ENCODE data around the gene INTS6. TPM values are rescaled to one million over a fixed set of nuclear protein-coding genes. Genes with fewer than 3 reads are reported as not detected.
A peak's percentile ranks its signal among the peaks of the same experiment; 100 is the strongest.
"Not testable (repeated sequence)": the region's sequence is repeated elsewhere in the genome, so short reads cannot be mapped to it uniquely, and the experiment has no call there.

INTS6 gene
- polyA plus RNA-seq, 4 donors, result 33.7 to 38.2 (median 36.5) TPM

DNA sequence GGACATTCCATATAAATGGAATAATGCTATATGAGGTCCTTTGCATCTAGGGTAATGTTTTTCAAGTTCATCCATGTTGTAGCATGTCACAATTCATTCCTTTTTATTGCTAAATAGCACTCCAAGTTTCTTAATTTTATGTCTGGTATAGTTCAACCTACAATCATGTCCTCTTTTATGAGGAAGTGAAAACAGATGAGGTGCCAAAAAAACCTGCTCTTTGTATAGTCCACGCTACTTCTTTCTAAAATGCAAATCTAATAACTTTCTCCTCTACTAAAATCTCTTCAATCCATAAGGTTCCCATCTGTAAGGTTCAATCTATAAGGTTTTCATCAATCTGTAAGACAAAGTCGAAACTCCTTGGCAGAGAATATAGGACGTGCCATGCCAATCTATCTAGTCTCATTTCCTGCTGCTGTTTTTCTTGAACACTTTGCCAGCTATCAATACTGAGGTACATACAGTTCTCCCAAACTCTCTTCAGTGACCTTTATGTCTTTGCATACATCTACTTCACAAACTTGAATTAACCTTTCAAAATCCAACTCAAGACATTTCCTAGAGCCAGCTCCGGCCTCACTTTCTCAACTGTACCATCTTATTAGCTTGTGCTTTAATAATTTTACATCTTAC lies 33.7 kb downstream of the INTS6 start:
- no peak for DNase-seq (ENCODE audit: low read depth in 4 of 4, low spot score in 2 of 4)

DNA sequence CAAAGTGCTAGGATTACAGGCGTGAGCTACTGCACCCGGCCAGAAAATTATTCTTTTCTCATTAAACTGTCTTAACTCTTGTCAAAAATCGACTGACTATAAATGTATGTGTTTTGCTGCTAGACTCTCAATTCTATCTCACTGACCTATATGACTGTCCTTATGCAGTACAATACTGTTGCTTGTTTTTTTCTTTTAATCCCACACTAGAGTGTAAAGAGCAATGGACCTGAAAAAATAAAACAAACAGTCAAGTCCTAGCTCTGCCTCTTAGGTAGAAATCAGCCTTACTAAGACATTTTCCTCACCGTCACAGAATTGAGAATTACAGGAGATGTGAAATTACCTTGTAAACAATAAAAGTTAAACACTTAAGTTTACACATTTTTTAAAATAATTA lies 35.1 kb downstream of the INTS6 start:
- DNase-seq (ENCODE audit: low read depth in 4 of 4, low spot score in 2 of 4), result no peak

DNA sequence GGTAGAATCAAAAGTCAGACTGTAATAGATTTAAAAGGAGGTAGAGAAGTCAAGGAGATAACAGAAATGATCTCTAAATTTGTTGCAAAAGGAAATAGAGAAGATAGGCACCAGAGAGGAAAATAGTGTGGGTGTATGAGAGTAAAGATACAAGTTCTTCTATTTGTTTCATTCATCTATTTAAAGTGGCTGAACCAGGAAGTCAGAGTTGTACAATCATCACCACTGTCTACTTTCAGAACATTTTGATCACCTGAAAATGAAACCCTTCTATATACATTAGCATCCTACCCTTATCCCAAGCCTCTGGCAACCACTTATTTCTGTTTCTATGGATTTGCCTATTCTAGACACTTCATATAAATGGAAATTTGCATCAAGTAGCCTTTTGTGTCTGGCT lies 36.7 kb downstream of the INTS6 start:
- DNase-seq (ENCODE audit: low read depth in 4 of 4, low spot score in 2 of 4), result no peak

DNA sequence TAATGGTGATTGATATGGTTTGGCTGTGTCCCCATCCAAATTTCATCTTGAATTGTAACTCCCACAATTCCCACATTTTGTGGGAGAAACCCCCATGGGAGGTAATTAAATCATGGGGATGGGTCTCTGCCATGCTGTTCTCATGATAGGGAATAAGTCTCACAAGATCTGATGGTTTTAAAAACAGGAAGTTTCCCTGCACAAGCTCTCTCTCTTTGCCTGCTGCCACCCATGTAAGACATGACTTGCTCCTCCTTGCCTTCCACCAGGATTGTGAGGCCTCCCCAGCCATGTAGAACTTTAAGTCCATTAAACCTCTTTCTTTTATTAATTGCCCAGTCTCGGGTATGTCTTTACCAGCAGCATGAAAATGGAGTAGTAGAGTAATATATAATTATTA lies 37.5 kb downstream of the INTS6 start:
- not testable (repeated sequence) for DNase-seq (ENCODE audit: low read depth in 4 of 4, low spot score in 2 of 4)

DNA sequence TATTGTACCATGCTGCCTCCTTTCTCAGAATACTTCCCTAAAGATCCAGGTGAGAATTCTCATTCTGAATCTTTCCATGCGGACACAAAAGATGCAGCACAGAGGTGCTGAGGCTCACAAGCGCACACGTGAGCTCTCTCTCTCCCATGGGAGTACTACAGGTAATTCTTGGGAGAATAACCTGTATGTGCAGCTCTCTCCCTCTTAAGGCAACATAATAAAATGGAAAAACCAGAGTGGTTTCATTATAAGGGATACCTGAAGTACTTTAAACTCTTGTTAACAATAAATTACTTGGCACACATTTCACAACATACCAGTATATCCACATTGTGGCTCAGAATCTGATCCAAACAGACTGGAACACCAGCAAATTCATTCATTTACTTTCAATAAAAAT lies 40.4 kb downstream of the INTS6 start:
- DNase-seq (ENCODE audit: low read depth in 4 of 4, low spot score in 2 of 4), result no peak

DNA sequence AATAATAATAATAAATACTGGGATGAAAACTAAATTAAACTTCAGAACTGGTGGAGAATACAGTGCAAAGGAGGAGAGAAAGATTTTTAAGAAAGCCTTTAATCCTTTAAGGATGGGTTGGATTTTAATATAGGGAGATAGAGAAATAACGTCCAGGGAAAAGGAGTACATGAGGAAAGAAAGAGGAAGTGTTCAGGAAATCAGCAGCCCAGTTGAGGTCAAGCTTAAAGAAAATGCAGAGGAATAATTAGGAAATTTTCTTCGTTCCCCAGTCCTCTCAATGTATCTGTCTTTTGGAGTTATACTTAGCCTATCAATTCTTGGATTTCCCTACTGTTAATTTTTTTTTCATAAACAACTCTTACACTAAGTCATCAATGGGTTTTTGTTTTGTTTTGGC lies 47.7 kb downstream of the INTS6 start:
- no peak for DNase-seq (ENCODE audit: low read depth in 4 of 4, low spot score in 2 of 4)

DNA sequence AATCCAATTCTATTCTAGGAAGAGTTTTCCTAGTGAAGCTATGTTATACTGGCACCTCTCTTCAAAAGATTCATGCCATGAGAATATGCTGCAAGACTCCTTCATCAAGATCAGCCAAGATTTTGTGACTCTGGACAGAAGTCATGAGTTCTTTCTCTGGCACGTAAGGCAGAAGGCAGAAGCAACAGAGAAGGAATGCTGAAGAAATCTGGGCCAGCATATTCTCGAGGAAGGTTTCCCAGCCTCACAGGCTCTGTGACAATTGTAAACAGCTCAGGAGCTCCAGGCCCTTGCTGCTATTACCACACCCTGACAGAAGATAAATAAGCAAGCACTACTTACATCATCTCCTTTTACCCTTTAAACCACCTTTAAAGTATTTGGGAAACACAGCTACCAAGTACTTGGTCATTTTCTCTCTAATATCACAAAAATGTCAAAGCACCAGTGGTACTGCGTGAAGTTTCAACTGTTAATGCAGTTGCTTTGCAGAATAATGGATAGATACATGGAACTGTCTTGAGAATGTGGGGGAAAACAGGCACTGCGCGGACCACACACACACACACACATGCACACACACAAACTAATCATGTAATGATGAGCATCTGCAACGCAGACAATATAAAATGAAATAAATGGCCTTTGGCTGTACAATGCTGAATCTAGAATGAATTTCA lies 55.4 kb downstream of the INTS6 start:
- DNase-seq (ENCODE audit: low read depth in 4 of 4, low spot score in 2 of 4), result no peak

DNA sequence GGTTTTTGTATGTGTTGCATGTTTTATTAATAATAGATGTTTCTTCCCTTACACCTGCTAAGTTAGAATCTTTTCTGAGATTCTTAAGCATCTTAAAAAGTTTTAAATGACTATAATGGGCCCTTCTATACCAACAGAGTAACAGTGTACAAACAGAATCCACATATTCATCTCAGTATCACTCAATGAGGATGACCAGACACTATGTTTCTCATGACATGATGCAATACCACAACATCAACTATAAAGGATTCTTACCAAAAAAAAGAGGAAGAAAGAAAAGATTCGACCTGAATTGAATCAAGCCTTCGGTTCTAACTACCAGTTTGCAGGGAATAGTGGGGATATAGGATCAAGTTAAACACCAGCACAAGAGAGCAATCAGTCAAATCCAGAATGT lies 56.5 kb downstream of the INTS6 start:
- DNase-seq (ENCODE audit: low read depth in 4 of 4, low spot score in 2 of 4), result peak in 1 of 4 donors; percentile 9

DNA sequence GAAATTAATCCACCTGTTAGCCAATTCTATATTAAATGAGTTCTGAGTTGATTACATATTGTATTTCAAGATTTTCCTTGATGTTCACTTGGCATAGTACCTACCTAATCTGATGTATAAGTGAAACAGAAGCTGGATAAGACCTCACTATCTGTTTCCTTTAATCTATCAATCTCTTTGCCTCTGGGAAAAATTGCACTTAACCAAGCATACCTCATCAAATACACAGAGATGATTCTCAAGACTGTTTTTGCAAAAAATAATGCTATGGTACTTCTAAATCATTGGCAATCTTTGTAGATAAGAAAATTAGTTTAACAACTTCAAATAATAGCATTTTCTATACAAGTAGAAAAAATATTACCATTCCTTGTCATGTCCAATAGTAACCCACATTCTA lies 58.1 kb downstream of the INTS6 start:
- DNase-seq (ENCODE audit: low read depth in 4 of 4, low spot score in 2 of 4), result no peak

DNA sequence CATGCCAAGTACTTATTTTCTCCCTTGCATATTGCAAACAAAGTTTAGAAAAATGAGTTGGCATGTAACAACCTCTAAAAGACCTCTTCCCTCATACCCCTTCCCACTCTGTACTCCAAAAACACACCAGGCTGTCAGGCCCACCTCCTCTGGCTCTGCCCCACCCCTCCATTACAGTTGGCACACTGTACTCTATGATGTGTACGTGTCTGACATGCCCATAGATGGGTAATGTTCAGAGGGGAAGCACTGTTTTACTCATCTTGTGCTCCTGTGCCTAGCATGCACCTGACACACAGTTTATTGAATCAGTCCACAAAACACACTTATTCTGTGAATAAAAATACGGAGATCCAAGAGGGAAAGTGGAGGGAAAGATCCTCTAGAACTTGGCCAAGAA lies 67.7 kb downstream of the INTS6 start:
- no peak for DNase-seq (ENCODE audit: low read depth in 4 of 4, low spot score in 2 of 4)

DNA sequence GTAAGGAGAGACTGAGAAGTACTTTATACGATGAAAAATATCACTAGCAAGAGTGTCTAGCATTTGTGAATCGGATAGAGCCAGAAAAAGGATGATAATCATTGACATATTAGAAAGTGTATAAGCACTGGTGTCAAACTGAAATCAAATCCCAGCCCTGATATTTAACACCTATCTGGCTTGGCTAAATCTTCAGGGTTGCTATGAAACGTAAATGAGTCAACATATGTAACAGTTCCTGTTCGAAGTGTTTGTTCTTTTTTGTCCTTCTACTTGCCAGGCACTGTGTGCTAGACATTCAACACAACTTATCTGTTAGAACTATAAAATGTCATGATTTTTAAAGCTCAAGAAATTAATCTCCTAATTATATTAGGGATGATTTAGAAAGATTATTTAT lies 72.6 kb downstream of the INTS6 start:
- DNase-seq (ENCODE audit: low read depth in 4 of 4, low spot score in 2 of 4), result no peak

DNA sequence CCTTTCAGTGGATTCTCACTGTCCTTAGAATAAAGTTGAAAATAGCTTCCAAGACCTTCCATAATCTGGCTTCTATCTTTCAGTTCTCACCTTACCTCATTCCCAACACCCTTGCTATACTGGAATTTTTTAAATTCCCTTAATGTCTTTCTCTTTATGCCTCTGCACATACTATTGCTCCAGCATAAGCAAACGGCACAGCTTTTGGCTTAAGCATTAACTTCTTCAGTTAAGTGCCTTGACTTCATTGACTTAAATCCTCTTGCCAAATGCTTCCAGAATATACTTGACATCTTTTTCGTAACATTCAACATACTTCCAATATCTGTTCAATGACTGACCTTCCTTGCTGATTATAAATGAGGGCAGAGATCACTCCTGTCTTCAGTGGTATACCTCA lies 79.4 kb downstream of the INTS6 start:
- DNase-seq (ENCODE audit: low read depth in 4 of 4, low spot score in 2 of 4), result no peak

DNA sequence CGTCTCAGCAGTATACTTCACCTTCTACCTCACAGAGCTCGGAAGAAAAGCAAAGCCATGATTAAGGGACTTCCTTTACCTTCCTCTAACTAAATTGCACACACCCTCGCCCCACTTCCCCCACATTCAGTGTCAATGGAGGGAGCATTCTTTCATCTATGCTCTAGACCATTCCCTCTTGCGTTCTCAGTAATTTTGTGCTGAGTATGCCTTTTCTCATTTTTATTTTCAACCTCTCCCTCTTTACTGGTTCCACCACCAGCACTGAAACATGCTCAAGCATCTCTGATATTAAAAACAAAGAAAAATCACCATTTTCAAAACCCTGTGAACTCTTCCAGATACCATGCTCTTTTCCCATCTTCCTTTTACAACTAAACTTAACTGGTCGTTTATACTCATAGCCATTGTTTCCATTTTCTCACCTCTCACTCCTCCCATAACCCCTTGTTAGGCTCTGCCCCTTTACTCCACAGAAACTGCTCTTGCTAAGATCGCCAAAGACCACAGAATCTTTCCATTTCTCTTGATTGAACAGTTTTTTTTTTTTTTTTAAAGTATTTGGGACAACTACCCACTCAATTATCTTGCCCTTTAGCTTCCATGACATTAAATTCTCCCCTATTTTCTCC lies 81.0 kb downstream of the INTS6 start:
- no peak for DNase-seq (ENCODE audit: low read depth in 4 of 4, low spot score in 2 of 4)

DNA sequence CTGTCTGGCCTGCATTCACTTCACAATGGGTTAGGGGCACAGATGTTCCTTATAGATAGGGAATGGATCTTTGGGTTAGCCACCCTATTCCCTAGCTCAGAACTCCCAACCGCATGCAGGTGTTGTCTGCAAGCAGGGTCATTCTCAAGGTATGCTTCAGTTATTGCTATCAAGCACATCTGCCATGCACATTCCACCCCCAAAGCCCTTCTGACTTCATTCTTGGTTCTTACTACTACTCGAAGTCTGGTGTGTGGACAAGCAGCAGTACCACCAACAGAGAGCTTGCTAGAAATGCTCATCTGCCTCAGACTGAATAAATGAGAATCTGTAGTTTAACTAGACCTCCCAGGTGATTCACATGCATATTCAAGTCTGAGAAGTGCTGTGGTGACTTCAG lies 82.0 kb downstream of the INTS6 start:
- DNase-seq (ENCODE audit: low read depth in 4 of 4, low spot score in 2 of 4), result no peak

DNA sequence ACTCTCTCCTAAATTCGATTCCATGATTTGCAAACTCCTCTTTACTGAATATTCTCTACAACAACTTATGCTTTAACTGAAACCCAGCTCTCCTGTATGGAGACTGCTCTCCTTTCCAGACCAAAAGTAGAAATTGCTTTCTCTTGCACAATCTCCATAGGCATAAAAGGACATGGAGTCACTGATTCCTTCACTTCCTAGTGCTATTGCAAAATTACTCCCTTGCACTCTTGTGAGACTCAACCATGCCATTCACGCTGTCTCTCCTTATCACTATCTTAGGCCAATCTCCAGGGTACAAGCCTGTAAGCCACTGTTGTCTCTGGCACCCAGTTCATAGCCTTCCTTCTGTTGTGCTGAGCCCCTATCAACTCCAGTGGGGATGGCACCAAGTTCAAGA lies 82.7 kb downstream of the INTS6 start:
- no peak for DNase-seq (ENCODE audit: low read depth in 4 of 4, low spot score in 2 of 4)

DNA sequence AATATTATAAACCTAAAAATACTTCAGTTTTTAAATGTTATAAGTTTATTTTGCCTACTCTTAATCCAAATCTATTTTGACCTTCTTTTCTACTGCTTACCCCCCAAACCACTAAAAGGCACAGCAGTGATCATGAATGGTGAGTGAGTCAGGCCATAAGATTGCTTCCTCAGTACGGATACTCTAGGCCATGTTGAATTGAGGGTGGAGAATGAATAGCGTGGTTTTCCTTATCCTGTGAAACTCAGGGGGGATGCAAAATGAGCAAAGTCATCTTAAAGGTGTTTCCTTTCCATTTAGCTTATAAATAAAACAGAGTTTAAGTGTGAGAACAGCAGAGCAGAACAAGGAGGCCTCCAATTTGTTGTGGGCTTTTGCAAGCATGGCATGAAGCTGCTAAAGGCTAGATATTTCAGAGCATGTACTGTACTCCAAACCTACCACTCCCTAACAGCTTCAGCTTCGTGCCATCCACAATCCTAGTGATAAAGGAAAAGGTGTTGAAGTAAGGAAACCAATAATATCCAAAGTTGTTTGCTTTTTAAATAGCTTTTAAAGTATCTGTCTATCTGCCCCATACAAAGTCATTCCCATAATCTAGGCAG lies 88.3 kb downstream of the INTS6 start:
- DNase-seq (ENCODE audit: low read depth in 4 of 4, low spot score in 2 of 4), result no peak

DNA sequence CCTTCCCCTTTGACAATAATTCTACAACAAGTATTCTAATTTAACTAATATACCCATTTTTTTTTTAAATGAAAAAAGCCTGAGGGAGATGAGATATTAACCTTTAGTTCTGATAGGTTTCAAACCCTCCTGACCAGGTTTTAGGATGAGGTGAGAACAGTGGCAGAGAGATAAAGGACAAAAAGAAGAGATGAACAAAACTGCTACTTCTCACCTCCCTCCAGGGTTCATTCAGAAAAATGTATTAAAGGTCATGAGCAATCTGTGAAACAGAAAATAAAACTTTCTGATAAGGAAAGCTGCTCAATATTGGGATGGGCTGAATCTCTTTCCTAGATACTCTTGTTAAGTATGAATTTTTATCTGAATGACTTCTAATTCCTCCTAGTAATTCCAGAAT lies 89.2 kb downstream of the INTS6 start:
- DNase-seq (ENCODE audit: low read depth in 4 of 4, low spot score in 2 of 4), result no peak

DNA sequence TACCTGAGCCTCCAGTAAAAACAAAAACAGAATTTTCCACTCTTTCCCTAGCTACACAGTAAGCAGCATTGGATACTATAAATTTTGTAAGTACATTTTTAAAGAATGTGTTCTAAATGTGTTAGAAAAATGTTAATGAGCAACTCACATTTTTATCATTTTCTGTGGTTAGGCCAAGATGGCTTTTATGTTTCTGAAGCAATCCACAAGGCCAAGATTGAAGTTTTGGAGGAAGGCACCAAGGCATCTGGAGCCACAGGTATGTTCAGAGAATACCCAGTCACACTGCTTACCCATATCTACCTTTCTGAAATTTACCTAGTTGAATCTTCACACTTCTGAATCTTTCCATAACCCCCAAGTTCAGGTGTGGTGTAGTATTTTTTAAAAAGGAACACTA lies 91.7 kb downstream of the INTS6 start:
- no peak for DNase-seq (ENCODE audit: low read depth in 4 of 4, low spot score in 2 of 4)

DNA sequence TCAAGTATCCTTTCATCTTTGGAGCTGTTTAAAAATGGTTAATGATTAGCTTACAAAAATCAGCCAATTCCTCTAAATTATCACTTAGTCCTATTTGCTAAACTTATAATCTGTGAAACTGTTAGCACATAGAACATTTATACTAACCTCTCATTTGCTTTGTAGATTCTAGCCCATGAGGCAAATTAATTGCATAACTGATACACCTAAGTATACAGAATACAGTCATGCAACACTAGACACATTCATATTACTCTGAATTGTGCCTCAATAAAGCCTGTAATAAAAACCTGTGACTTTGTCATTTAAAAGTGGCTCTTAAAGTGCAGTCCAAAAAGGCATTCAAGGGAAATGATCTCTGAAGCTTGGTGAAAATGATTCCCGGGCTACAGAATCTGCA lies 92.3 kb downstream of the INTS6 start:
- no peak for DNase-seq (ENCODE audit: low read depth in 4 of 4, low spot score in 2 of 4)

DNA sequence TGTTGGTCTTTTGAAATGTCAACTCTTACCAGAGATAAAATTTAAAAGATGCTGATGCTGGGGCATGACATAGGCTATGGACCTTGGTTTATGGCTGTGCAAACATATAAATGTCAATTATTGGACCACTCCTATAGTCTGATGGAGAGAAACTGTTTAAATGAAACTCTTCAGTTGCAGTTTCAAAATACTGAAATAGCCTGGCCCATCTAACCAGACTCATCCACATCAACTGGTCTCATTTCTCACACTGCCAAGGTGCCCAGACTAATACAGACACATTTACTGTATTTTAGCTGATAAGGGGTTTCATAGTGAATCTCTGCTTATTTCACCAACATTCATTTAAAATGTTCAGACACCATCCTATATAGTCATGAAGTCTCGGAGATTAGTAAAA lies 93.5 kb downstream of the INTS6 start:
- DNase-seq (ENCODE audit: low read depth in 4 of 4, low spot score in 2 of 4), result no peak

DNA sequence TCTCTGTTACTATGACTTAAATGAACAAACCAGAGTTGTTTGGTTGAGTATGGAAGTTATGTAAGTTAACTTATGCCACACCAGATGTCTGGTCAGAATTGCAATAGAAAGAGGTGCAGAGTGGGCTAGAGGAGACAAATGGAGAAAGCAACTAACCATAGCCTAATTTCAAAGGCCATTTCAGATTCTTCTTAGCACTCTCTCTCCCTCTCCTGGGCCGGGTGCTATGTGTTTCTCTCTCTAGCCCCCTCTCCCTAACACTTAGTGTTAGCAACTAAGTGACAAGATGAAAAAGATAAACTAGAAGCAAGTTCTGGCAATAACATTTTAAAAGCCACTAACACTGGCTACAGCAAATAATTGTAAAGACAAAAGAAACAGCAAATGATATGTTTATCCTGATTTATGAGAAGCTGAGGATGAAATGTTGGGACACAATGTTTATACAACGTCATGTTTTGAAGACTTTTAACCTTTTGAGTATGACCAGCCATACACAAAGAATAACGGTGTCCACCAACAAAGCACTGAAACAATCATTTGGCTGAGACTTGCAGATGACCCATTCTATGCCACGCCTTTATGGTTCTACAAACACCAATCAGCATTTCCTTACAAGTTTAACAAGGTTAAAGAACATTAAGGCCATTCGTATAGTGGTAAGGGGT lies 94.8 kb downstream of the INTS6 start:
- DNase-seq (ENCODE audit: low read depth in 4 of 4, low spot score in 2 of 4), result no peak

All from left renal cortex interstitium (tissue), 4 donors.